GM12891 (cell line): Measurements from ENCODE around the gene RNF13.
"Not testable (repeated sequence)": the region's sequence is repeated elsewhere in the genome, so short reads cannot be mapped to it uniquely, and the experiment has no call there.

Experiments used
- DNase-seq: peaks from one replicate; pipeline ENCODE4 v3.0.0; 2011; ENCODE audit warnings: low spot score; ENCODE audit not compliant: insufficient read length
- FAIRE-seq: peaks from 2 replicates; lab custom pipeline; 2011; peaks lifted over from hg19 to GRCh38; lab: Jason Lieb, UNC
- PAX5 ChIP-seq: IDR thresholded peaks from 2 replicates; pipeline ENCODE4 v1.6.1; 2011; ENCODE audit warnings: low read length, moderate library complexity, mild to moderate bottlenecking; ENCODE audit not compliant: insufficient read depth, severe bottlenecking
- POLR2A ChIP-seq: IDR thresholded peaks from 2 replicates; pipeline ENCODE4 v1.6.1; 2011; ENCODE audit warnings: low read depth, low read length, control low read depth
- POLR2AphosphoS5 ChIP-seq: IDR thresholded peaks from 2 replicates; pipeline ENCODE4 v1.6.1; 2011; ENCODE audit warnings: low read depth, low read length, control low read depth
- POU2F2 ChIP-seq: IDR thresholded peaks from 2 replicates; pipeline ENCODE4 v1.6.1; 2011; ENCODE audit warnings: low read depth, mild to moderate bottlenecking, control low read depth, low read length, moderate library complexity
- SPI1 ChIP-seq: IDR thresholded peaks from 2 replicates; pipeline ENCODE4 v1.6.1; 2011; ENCODE audit warnings: low read depth, low read length, control low read depth
- TAF1 ChIP-seq: IDR thresholded peaks from 2 replicates; pipeline ENCODE4 v1.6.1; 2011; ENCODE audit warnings: low read depth, low read length, control low read depth

The RNF13 gene

GRCh38 chr3:149850787-149851584 lies 38.0 kb downstream of the RNF13 start:
- DNase-seq (no peak), FAIRE-seq (peak; percentile 41)
- TF ChIP-seq POLR2AphosphoS5 = no peak
- TF ChIP-seq TAF1 = no peak
- no peak for TF ChIP-seq POU2F2
- TF ChIP-seq PAX5 = no peak
- TF ChIP-seq SPI1 = no peak
- TF ChIP-seq POLR2A = no peak

DNA sequence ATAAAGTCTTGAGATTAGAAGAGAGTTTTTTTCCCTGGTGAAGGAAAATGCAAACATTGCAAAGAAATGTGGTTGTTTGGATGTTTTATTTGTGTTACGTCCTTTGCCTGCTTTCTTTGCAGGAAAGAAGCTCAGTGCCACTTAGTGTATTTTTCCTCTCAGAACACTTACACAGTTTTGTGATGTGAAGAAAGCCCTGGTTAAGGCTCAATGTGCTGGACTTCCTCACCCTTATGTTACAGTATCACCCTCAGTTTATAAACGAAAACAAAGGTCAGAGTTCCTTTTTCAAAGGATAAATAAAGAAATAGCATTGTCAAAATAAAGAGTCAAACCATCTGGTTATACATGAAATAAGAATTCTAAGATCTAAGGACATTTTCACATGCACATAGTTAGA lies 45.9 kb downstream of the RNF13 start:
- no peak for TF ChIP-seq TAF1
- TF ChIP-seq POLR2A = no peak
- TF ChIP-seq POU2F2 = no peak
- no peak for TF ChIP-seq PAX5
- no peak for TF ChIP-seq SPI1
- TF ChIP-seq POLR2AphosphoS5 = no peak
- DNase-seq (no peak), FAIRE-seq (no peak)

DNA sequence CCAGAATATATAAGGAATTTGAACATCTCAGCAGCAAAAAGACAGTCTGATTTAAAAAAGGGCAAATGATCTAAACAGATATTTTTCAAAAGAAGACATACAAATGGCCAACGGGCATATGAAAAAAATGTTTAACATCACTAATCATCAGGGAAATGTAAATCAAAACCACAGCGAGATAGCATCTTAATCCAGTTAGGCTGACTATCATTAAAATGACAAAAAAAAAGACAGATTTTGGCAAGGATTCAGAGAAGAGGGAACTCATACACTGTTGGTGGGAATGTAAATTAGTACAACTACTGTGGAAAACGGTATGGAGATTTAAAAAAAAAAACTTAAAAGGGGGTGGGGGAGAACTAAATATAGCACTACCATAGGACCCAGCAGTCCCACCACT lies 47.9 kb downstream of the RNF13 start:
- DNase-seq (no peak), FAIRE-seq (no peak)
- no peak for TF ChIP-seq POLR2A
- no peak for TF ChIP-seq SPI1
- no peak for TF ChIP-seq TAF1
- TF ChIP-seq PAX5 = no peak
- TF ChIP-seq POU2F2 = no peak

- FAIRE-seq = no peak
- TF ChIP-seq SPI1 (no peak), POLR2A (no peak), POLR2AphosphoS5 (no peak), TAF1 (no peak), POU2F2 (no peak), PAX5 (no peak)
- DNase-seq = no peak
These were observed 54.5 kb downstream of the RNF13 start for GRCh38 chr3:149867563-149867962.

- DNase-seq = no peak
- TF ChIP-seq POLR2A (no peak), POU2F2 (no peak), POLR2AphosphoS5 (no peak), TAF1 (no peak), SPI1 (no peak), PAX5 (no peak)
- no peak for FAIRE-seq
These were observed 58.8 kb downstream of the RNF13 start for GRCh38 chr3:149871855-149872254.

- FAIRE-seq (no peak), DNase-seq (no peak)
- TF ChIP-seq POLR2AphosphoS5 (no peak), POLR2A (no peak), PAX5 (no peak), TAF1 (no peak), SPI1 (no peak), POU2F2 (no peak)
These were observed 59.6 kb downstream of the RNF13 start for GRCh38 chr3:149872589-149872988.

DNA sequence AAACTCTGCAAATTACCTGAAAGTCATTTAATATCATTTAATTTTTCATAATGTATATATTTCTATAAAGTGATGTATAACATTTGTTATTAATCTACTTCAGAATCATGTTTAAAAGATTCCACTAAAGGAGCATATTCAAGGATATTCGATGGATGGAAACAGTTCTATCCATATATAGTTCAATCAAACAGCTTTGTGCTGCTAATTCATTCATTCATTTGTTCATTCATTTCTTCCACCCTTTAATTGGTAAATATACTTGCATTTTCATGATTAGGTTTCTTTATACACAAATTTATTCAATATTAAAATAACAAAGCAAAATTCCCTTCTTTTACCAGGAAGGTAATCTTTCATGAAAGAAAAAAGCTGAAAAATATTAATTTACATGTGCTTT lies 64.7 kb downstream of the RNF13 start:
- DNase-seq = no peak
- FAIRE-seq = no peak
- TF ChIP-seq PAX5 (no peak), POU2F2 (no peak), POLR2A (no peak), POLR2AphosphoS5 (no peak), SPI1 (no peak), TAF1 (no peak)

DNA sequence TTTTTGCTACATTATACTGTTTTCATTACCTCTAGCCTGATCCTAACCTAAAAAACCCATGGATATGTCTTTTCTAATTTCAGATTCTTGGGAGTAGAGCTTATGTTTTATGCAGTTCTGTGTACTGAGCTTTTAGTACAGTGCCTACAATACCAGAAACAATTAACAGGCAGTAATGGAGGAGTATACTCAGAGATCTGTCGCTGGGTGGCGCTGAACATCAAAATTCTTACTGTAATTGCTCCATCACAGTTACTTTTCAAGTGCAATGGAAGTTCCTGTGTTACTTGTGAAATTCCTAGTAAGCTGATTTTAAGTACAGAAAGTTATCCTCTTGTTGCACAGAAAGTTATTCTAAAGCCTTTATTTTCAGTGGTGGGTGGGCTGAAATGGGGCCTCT lies 66.9 kb downstream of the RNF13 start:
- TF ChIP-seq SPI1 (no peak), TAF1 (no peak), POU2F2 (no peak), POLR2A (no peak), POLR2AphosphoS5 (no peak), PAX5 (no peak)
- FAIRE-seq = peak; percentile 78
- DNase-seq = no peak

- DNase-seq (no peak), FAIRE-seq (no peak)
- TF ChIP-seq SPI1 (peak; percentile 23; the same call in 1 of the 2 replicates), POU2F2 (no peak)
These were observed 68.9 kb downstream of the RNF13 start for GRCh38 chr3:149881879-149882278.

DNA sequence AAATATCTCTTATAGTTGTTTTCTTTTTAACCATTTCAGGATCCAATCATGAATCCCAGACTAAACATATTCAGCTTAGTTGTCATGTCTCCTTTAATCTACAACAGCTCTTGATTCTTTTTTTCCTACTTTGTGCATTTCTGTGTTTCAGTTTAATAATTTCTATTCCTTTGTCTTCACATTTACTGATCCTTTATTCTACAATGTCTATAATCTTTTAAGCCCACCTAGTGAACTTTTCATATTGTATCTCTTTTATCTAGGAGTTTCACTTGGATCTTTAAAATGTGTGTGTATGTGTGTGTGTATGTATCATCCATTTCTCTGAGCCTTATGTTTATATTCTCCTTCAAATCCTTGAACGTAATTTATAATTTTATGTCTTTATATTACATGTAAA lies 70.1 kb downstream of the RNF13 start:
- no peak for DNase-seq
- TF ChIP-seq POLR2AphosphoS5 (no peak), POU2F2 (no peak), SPI1 (no peak), PAX5 (no peak), TAF1 (no peak), POLR2A (no peak)
- no peak for FAIRE-seq

DNA sequence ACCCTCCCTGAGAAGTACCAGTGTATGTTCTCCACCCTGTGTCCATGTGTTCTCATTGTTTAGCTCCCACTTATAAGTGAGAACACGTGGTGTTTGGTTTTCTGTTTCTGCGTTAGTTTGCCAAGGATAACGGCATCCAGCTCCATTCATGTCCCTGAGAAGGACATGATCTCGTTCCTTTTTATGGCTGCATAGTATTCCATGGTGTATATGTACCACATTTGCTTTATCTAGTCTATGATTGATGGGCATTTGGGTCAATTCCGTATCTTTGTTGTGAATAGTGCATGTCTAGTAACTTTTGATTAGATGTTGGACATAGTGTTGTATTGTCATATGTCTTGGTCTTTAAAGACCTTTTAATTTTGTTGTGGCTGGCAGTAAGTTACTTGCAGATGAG lies 70.8 kb downstream of the RNF13 start:
- FAIRE-seq, DNase-seq: not testable (repeated sequence)

DNA sequence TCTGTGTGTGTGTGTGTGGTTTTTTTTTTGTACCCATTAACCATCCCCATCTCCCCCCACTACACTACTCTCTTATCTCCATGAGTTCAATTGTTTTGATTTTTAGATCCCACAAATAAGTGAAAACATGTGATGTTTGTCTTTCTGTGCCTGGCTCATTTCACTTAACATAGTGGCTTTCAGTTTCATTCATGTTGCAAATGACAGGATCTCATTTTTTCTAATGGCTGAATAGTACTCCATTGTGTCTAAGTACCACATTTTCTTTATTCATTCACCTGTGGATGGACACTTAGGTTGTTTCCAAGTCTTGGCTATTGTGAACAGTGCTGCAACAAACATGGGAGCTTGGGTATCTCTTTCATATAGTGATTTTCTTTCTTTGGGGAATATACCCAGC lies 71.8 kb downstream of the RNF13 start:
- not testable (repeated sequence) for DNase-seq, FAIRE-seq
